Left lung (tissue), 14 donors: Measurements from ENCODE around the gene ASCL4. TPM values are rescaled to one million over a fixed set of nuclear protein-coding genes. Genes with fewer than 3 reads are reported as not detected.
"Not testable (repeated sequence)": the region's sequence is repeated elsewhere in the genome, so short reads cannot be mapped to it uniquely, and the experiment has no call there.

Experiments
- ATAC-seq: fragments of 200-7000 bp; cut with Tn5 transposase; one replicate; pipeline ENCODE4 v1.9.1; 2020; ENCODE audit warnings: moderate library complexity
- DNase-seq, 4 donors: peaks; one replicate each; pipeline ENCODE4 v3.0.0-alpha.2; 2013 to 2020
- H3K27ac ChIP-seq, 2 donors: fragments of 200-600 bp; sonication (generic) in 1 of 2; one replicate each; pipeline versions ENCODE4 v1.5.0 to v1.8.0; 2020 to 2021
- H3K27me3 ChIP-seq, 2 donors: fragments of 200-600 bp; sonication (generic) in 1 of 2; one replicate each; pipeline versions ENCODE4 v1.5.0 to v1.8.0; 2020 to 2021
- H3K36me3 ChIP-seq, 2 donors: fragments of 200-600 bp; sonication (generic) in 1 of 2; one replicate each; pipeline versions ENCODE4 v1.5.0 to v1.8.0; 2020 to 2021
- H3K4me1 ChIP-seq, 2 donors: fragments of 200-600 bp; one replicate each; pipeline ENCODE4 v1.8.0; 2021
- H3K4me3 ChIP-seq, 2 donors: fragments of 200-600 bp; sonication (generic) in 1 of 2; one replicate each; pipeline versions ENCODE4 v1.5.0 to v1.8.0; 2020 to 2021; ENCODE audit warnings: mild to moderate bottlenecking in 1 of 2
- H3K9me3 ChIP-seq, 2 donors: fragments of 200-600 bp; sonication (generic) in 1 of 2; one replicate each; pipeline versions ENCODE4 v1.5.0 to v1.8.0; 2020 to 2021
- CTCF ChIP-seq, 2 donors: fragments of 200-600 bp; sonication (generic) in 1 of 2; IDR thresholded peaks; one replicate each; pipeline versions ENCODE4 v1.5.0 to v1.8.0; 2021; ENCODE audit warnings: antibody characterized with exemption in 2 of 2
- intact Hi-C, 2 donors: fragments of 100-400 bp; cut with DNase I; formaldehyde crosslinking; loops; one replicate each; pipeline versions ENCODE4 v1.11.2 to v1.14.2; 2022
- long read RNA-seq, 12 donors: library from polyadenylated mRNA in 2 of 12; unstranded in 2 of 12; transcript quantifications; one replicate each; pipeline ENCODE4 v2.0.0 and lab custom pipeline, GENCODE V29; 2019 to 2026
- polyA plus RNA-seq, 6 donors: library from polyadenylated mRNA; unstranded; fragments of 120-200 nt; gene quantifications; one replicate each; pipeline ENCODE4 v1.2.1, GENCODE V29; 2013; ENCODE audit not compliant: insufficient read length in 6 of 6
- total RNA-seq, 2 donors: library from RNA; stranded (reverse); fragmentation: NEBNext Ultra II Directional; extraction: Animal tissue kit (Norgen Biotek cat#: 25700); gene quantifications; one replicate each; pipeline ENCODE4 v1.2.1, GENCODE V29; 2021
- donor health status: DM: no; HTN: yes; CAD: no.
- donor health status: DM: no; HTN: no; CAD: no.

The ASCL4 gene
- total RNA-seq, result not detected
- polyA plus RNA-seq, result not detected
- long read RNA-seq, donor 1, result 0 reads
- long read RNA-seq, donor 2, result 0 reads
- long read RNA-seq, donor 3, result 0 reads
- long read RNA-seq, donor 4, result 0 reads
- long read RNA-seq, donor 5, result 0 reads
- long read RNA-seq, donor 6, result 0 reads
- long read RNA-seq, donor 7, result 0 reads
- long read RNA-seq, donor 8, result 0 reads
- long read RNA-seq, donor 9, result 0 reads
- long read RNA-seq, donor 10, result 0 reads
- long read RNA-seq, donor 11, result 0 reads
- long read RNA-seq, donor 12, result 0 reads

DNA sequence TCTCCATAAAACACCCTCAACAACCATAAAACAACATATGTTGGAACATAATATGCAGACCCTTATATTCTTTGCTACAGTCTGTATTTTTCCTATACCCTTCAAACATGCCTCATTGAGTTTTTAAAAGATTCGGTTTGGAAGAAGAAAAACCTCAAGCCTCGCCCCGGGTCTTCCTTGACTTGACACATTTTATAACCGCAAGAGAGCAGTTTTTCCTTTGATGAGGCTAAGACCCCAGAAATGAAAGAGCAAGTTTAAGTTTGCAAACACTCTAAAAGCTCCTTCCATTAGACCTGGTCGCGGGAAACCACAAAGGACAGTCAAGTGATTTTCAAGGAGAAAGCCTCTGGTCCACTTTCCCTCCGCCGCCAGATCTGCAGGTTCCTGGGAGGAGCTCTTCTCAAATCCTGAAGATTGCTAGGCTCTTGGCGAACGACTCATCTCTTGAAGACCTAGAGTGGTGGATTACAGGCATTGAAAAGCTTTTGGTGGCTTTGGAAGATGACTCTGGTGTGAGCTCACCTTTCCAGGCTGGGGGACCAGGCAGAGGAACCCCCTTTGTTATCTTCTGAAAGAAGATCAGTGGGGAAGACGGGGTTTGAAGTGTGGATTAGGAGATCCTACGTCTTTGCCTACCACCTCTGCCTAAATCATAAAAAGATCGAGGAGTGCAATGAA, at the start of gene ASCL4:
Gene ASCL4, plus strand, starts transcription at position 356 of the 681 bp plus-strand sequence. CDS start 515 bp downstream, outside the sequence.
- Histone ChIP-seq H3K9me3 (no peaks in the 10 kb centered on the region), H3K4me3 (no peak within 1 kb of the TSS), H3K36me3 (no peaks in the 10 kb centered on the region), H3K27ac (no peak within 1 kb of the TSS), H3K27me3 (peaks cover 40 to 74% of the 10 kb centered on the region in 2 donors), H3K4me1 (peaks cover 0 to 10% of the 10 kb centered on the region in 2 donors)
- ATAC-seq, result no peak
- intact Hi-C loops, result no loop called here
- no peak for DNase-seq
- TF ChIP-seq CTCF (IDR thresholded peaks at IDR 0.05), result no peak

DNA sequence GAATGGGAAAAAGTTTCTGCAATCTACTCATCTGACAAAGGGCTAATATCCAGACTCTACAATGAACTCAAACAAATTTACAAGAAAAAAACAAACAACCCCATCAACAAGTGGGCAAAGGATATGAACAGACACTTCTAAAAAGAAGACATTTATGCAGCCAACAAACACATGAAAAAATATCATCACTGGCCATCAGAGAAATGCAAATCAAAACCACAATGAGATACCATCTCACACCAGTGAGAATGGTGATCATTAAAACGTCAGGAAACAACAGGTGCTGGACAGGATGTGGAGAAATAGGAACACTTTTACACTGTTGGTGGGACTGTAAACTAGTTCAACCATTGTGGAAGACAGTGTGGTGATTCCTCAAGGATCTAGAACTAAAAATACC, 47.2 kb upstream of the ASCL4 start:
- DNase-seq, intact Hi-C loops, H3K36me3 ChIP-seq, ATAC-seq, H3K4me1 ChIP-seq, H3K27ac ChIP-seq, H3K27me3 ChIP-seq, H3K9me3 ChIP-seq, H3K4me3 ChIP-seq: not testable (repeated sequence)

- H3K4me1 ChIP-seq, H3K36me3 ChIP-seq, ATAC-seq, H3K27me3 ChIP-seq, H3K9me3 ChIP-seq, intact Hi-C loops, H3K27ac ChIP-seq, H3K4me3 ChIP-seq, DNase-seq: not testable (repeated sequence)
Observed at GRCh38 chr12:107727742-107728141, 46.8 kb upstream of the ASCL4 start.

GRCh38 chr12:107730618-107731341, 43.7 kb upstream of the ASCL4 start:
- no peak for ATAC-seq
- DNase-seq, result no peak
- no peak for TF ChIP-seq CTCF (IDR thresholded peaks at IDR 0.05)
- Histone ChIP-seq H3K4me1 (no peaks in the 10 kb centered on the region), H3K27ac (no peak overlapping the region), H3K36me3 (peaks cover 0 to 38% of the 10 kb centered on the region in 2 donors), H3K27me3 (no peaks in the 10 kb centered on the region), H3K9me3 (no peaks in the 10 kb centered on the region), H3K4me3 (no peak overlapping the region)
- intact Hi-C loops, result no loop called here

- ATAC-seq (no peak), DNase-seq (no peak)
- Histone ChIP-seq H3K27ac (no peak overlapping the region), H3K9me3 (no peaks in the 10 kb centered on the region), H3K27me3 (no peaks in the 10 kb centered on the region), H3K4me1 (no peaks in the 10 kb centered on the region), H3K4me3 (no peak overlapping the region), H3K36me3 (peaks cover 0 to 44% of the 10 kb centered on the region in 2 donors)
- TF ChIP-seq CTCF (IDR thresholded peaks at IDR 0.05), result no peak
- intact Hi-C loops, result no loop called here
Observed at GRCh38 chr12:107731366-107731765, 43.1 kb upstream of the ASCL4 start.

GRCh38 chr12:107732365-107732764, 42.1 kb upstream of the ASCL4 start:
- Histone ChIP-seq H3K27me3 (no peaks in the 10 kb centered on the region), H3K4me1 (no peaks in the 10 kb centered on the region), H3K4me3 (no peak overlapping the region), H3K27ac (no peak overlapping the region), H3K9me3 (no peaks in the 10 kb centered on the region), H3K36me3 (peaks cover 0 to 54% of the 10 kb centered on the region in 2 donors)
- intact Hi-C loops, result no loop called here
- ATAC-seq, result no peak
- no peak for TF ChIP-seq CTCF (IDR thresholded peaks at IDR 0.05)
- DNase-seq, result no peak
